Esophagus squamous epithelium (tissue), 5 donors: ENCODE measurements around the gene GSTM4. TPM values are rescaled to one million over a fixed set of nuclear protein-coding genes. Genes with fewer than 3 reads are reported as not detected.
A peak's percentile ranks its signal among the peaks of the same experiment; 100 is the strongest.

Source experiments
- DNase-seq: peaks from one replicate; lab custom pipeline; 2025; lab: John Stamatoyannopoulos, UW
- H3K27ac ChIP-seq, 4 donors: fragments of 200-600 bp; sonication (generic); one replicate each; pipeline ENCODE4 v1.5.1; 2016 to 2019; ENCODE audit warnings: mild to moderate bottlenecking in 1 of 4
- H3K27me3 ChIP-seq, 4 donors: fragments of 200-600 bp; sonication (generic); 1 replicate in 3 of 4; 2 replicates in 1 of 4; pipeline versions ENCODE4 v1.5.1 to v1.6.0; 2017 to 2021; ENCODE audit warnings: antibody characterized with exemption in 1 of 4
- H3K36me3 ChIP-seq, 3 donors: fragments of 200-600 bp; sonication (generic); one replicate each; pipeline ENCODE4 v1.5.1; 2016 to 2019
- H3K4me1 ChIP-seq, 3 donors: fragments of 200-600 bp; sonication (generic); one replicate each; pipeline ENCODE4 v1.5.1; 2017 to 2019
- H3K4me3 ChIP-seq, 4 donors: fragments of 200-600 bp; sonication (generic); 1 replicate in 3 of 4; 2 replicates in 1 of 4; pipeline ENCODE4 v1.5.1; 2016 to 2019; ENCODE audit warnings: mild to moderate bottlenecking in 2 of 4, moderate library complexity in 1 of 4
- H3K9me3 ChIP-seq, 3 donors: fragments of 200-600 bp; sonication (generic); one replicate each; pipeline ENCODE4 v1.5.1; 2016 to 2019
- POLR2A ChIP-seq, 4 donors: fragments of 450-650 bp; IDR thresholded peaks; one replicate each; pipeline ENCODE4 v1.6.1; 2017; ENCODE audit warnings: antibody characterized with exemption in 4 of 4, mild to moderate bottlenecking in 4 of 4, moderate library complexity in 3 of 4
- WGBS, 2 donors: methylation state at CpG; one replicate each; pipeline ENCODE4 v1.1.5; 2018; 5-methylcytosine and 5-hydroxymethylcytosine counted together
- intact Hi-C: fragments of 100-400 bp; cut with DNase I; formaldehyde crosslinking; loops from one replicate; pipeline ENCODE4 v1.15.0; 2022
- total RNA-seq, 4 donors: library from RNA; depleted of rRNA; stranded (reverse); fragments of >200 nt; gene quantifications; one replicate each; pipeline ENCODE4 v1.1.0, GENCODE V29; 2016
- TF ChIP-seq, protein P1 (sequence below), 6 experiments: fragments of 450-650 bp in 4 of 6; fragments of 200-600 bp in 2 of 6; sonication (generic) in 2 of 6; IDR thresholded peaks; one replicate each; pipeline ENCODE4 v1.5.1; 2016 to 2019; ENCODE audit warnings: antibody characterized with exemption in 6 of 6, mild to moderate bottlenecking in 4 of 6, moderate library complexity in 4 of 6
- donor health status: DM: yes; HTN: yes; CAD: no.

The GSTM4 gene
- total RNA-seq, 4 donors from 2014 or later: 13.5 to 53.5 (median 29.4) TPM

DNA sequence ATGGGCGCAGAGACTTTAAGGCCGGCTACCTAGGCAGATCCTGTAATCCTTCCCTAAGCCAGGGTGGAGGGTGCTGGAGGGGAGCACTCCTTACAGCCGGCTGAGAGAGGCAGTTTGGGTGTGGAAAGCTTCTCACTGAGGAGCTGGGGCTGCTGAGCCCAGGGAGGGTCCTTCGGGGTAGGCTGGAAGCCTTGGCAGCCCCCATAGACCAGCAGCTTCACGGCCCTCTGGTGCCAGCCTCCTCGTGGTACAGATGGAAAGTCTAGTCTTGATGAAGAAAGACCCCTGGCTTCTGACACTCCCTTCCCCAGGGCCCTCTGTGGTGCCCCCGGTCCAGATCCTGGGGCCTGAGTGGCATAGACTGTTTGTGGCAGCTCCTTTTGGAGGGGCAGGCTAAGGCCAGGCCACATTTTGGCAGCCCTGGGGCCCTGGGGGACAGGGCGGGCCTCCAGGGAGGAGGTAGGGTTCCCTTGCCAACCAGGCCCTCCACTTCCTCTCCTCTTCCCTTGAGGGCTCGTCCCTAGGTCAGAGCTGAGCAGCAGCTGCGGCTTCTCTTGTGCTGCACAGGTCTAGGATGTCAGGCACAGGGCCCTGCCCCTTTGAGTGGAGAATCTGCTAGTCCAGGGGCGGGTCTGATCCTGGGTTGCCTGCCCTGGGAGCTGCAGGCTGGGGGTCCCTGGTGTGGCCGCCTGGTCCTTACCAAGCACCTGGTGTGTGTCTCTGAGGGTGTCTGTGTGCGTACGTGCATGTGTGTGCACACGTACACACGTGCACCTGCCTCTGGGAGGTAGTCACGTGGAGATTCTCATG, 31.5 kb upstream of the GSTM4 start:
- intact Hi-C loops: no loop called here
- TF ChIP-seq, protein P1, sequence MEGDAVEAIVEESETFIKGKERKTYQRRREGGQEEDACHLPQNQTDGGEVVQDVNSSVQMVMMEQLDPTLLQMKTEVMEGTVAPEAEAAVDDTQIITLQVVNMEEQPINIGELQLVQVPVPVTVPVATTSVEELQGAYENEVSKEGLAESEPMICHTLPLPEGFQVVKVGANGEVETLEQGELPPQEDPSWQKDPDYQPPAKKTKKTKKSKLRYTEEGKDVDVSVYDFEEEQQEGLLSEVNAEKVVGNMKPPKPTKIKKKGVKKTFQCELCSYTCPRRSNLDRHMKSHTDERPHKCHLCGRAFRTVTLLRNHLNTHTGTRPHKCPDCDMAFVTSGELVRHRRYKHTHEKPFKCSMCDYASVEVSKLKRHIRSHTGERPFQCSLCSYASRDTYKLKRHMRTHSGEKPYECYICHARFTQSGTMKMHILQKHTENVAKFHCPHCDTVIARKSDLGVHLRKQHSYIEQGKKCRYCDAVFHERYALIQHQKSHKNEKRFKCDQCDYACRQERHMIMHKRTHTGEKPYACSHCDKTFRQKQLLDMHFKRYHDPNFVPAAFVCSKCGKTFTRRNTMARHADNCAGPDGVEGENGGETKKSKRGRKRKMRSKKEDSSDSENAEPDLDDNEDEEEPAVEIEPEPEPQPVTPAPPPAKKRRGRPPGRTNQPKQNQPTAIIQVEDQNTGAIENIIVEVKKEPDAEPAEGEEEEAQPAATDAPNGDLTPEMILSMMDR (IDR thresholded peaks at IDR 0.05): no peak
- TF ChIP-seq POLR2A (IDR thresholded peaks at IDR 0.05): no peak

DNA sequence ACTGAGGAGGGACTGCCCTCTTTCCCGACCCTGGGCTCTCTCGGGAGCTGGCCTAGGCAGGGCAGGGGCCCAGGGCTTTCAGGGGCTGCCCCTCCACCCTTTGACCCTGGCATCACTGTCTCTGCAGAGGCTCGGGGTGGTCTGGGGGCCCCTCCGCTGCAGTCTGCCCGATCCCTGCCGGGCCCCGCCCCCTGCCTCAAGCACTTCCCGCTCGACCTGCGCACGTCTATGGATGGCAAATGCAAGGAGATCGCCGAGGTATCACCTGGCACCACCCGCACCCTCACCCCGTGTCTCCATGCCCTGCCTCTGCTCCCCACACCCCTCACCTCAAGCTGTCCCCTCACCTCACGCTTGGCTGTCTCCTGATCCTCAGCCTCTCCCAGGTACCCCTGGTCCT, 30.7 kb upstream of the GSTM4 start:
- Histone ChIP-seq H3K27ac (no peak overlapping the region), H3K4me3 (no peak overlapping the region), H3K36me3 (peaks cover 21 to 47% (median 22%) of the 10 kb centered on the region in 3 donors), H3K27me3 (no peaks in the 10 kb centered on the region), H3K4me1 (peaks cover 25 to 56% (median 34%) of the 10 kb centered on the region in 3 donors), H3K9me3 (no peaks in the 10 kb centered on the region)
- TF ChIP-seq POLR2A (IDR thresholded peaks at IDR 0.05): no peak
- TF ChIP-seq, protein P1 (IDR thresholded peaks at IDR 0.05): no peak
- no peak for DNase-seq
- 76 to 89% methylated on average over 7 to 10 of the region's 16 CpGs for WGBS, 2 donors
- intact Hi-C loops: no loop called here

More for the DNA sequence above, 31.5 kb upstream of the GSTM4 start:
- H3K27ac ChIP-seq: peak overlapping the region in 3 of 4 donors; percentile 31 to 46 (median 44)
- H3K27me3 ChIP-seq: no peaks in the 10 kb centered on the region
- peaks cover 28 to 64% (median 34%) of the 10 kb centered on the region in 3 donors for H3K4me1 ChIP-seq
- H3K36me3 ChIP-seq: peaks cover 15 to 39% (median 21%) of the 10 kb centered on the region in 3 donors
- peak overlapping the region in 1 of 4 donors; percentile 8 for H3K4me3 ChIP-seq
- 89% methylated on average over 5 of the region's 17 CpGs; no CpG with 5 or more reads in 1 of the 2 donors for WGBS, 2 donors
- DNase-seq: no peak
- no peaks in the 10 kb centered on the region for H3K9me3 ChIP-seq

GRCh38 chr1:109625601-109626560, 30.0 kb upstream of the GSTM4 start:
- DNase-seq: no peak
- H3K27me3 ChIP-seq: no peaks in the 10 kb centered on the region
- TF ChIP-seq POLR2A (IDR thresholded peaks at IDR 0.05): no peak
- TF ChIP-seq, protein P1 (IDR thresholded peaks at IDR 0.05): no peak
- peaks cover 24 to 52% (median 24%) of the 10 kb centered on the region in 3 donors for H3K36me3 ChIP-seq
- H3K4me1 ChIP-seq: peaks cover 23 to 49% (median 34%) of the 10 kb centered on the region in 3 donors
- WGBS, 2 donors: 87 to 89% methylated on average over 9 to 11 of the region's 32 CpGs
- no peaks in the 10 kb centered on the region for H3K9me3 ChIP-seq
- no peak overlapping the region for H3K27ac ChIP-seq
- no peak overlapping the region for H3K4me3 ChIP-seq
- intact Hi-C loops: no loop called here

GRCh38 chr1:109626682-109627408, 29.1 kb upstream of the GSTM4 start:
- Histone ChIP-seq H3K27ac (no peak overlapping the region), H3K36me3 (peaks cover 28 to 62% (median 29%) of the 10 kb centered on the region in 3 donors), H3K9me3 (no peaks in the 10 kb centered on the region), H3K4me1 (peaks cover 14 to 45% (median 27%) of the 10 kb centered on the region in 3 donors), H3K4me3 (no peak overlapping the region), H3K27me3 (no peaks in the 10 kb centered on the region)
- TF ChIP-seq, protein P1 (IDR thresholded peaks at IDR 0.05): no peak
- TF ChIP-seq POLR2A (IDR thresholded peaks at IDR 0.05): no peak
- no peak for DNase-seq
- WGBS, 2 donors: 82 to 100% methylated on average over 2 of the region's 21 CpGs
- intact Hi-C loops: no loop called here
